Glomerular endothelial cell (primary cell): ENCODE results near the gene IL17D. TPM values are rescaled to one million over a fixed set of nuclear protein-coding genes. Genes with fewer than 3 reads are reported as not detected.
"Not testable (repeated sequence)": the region's sequence is repeated elsewhere in the genome, so short reads cannot be mapped to it uniquely, and the experiment has no call there.

Experiments used
- DNase-seq: peaks from one replicate; pipeline ENCODE4 v3.0.0-alpha.2; 2011; ENCODE audit warnings: low read depth, low spot score; ENCODE audit errors: extremely low read depth
- total RNA-seq: library from RNA; depleted of rRNA; stranded (reverse); fragments of >200 nt; gene quantifications from 2 replicates; pipeline ENCODE4 v1.2.3, GENCODE V29; 2015

The IL17D gene, protein sequence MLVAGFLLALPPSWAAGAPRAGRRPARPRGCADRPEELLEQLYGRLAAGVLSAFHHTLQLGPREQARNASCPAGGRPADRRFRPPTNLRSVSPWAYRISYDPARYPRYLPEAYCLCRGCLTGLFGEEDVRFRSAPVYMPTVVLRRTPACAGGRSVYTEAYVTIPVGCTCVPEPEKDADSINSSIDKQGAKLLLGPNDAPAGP
- 10.6 and 13.6 TPM in 2 replicates for total RNA-seq

DNA sequence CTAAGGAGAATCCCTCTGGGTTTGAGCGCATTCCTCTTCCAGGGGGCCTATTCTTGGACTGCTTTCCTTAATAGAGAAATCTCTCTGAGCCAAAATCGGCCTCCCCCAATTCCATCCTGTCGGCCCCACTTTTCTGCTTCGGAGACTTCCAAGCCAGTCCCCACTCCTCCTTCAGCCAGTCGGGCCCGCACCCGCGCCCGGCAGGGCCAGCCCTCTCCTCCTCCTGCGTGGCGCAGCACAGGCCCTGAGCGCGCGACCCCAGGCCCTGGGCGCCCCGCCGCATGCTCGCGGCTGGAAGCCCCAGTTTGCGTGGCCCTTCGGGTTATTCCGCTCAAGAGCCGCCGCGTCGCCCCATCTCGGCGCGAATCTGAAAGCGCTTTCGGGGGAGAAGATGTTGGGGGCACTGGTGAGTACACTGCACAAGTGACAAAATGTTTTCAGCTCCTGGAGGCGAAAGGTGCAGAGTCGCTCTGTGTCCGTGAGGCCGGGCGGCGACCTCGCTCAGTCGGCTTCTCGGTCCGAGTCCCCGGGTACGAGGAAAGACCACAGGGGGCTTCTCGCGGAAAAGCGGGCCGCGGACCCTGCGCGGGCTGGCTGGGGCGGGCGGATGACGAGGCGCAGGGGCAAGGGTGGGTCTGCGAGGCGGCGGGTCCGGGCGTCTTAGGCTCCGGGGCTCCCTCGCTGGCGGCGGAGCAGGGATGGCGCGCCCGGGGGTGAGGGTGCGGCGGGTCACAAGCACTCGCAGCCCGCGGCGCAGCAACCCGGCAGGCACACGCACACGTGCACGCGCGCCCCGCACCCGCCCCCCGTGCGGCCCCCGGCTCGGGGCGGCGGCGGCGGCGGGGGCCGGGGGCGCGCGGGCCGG, at the start of gene IL17D:
Gene IL17D (plus strand): TSS at position 785 of the 865 bp plus-strand sequence. CDS start 303 bp downstream, outside the sequence.
- DNase-seq: no peak

DNA sequence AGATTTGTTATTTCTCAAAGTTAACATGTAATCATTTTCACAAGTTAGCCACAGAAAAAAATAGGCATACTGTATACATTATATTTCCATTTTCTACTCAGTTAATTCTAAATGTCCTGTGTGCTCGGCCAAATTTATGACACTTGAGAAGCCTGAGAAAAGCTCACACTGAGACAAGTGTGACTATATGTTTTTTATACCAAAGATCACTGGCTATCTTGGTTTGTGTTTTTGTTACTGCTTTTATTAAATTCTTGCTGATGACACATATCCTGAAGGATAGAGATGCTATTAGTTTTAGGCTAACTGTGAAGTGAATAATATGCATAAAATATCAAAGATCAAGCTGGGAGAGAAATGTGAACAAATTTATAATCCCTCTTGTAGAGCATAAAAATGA, 49.3 kb upstream of the IL17D start:
- peak; percentile 25 for DNase-seq

DNA sequence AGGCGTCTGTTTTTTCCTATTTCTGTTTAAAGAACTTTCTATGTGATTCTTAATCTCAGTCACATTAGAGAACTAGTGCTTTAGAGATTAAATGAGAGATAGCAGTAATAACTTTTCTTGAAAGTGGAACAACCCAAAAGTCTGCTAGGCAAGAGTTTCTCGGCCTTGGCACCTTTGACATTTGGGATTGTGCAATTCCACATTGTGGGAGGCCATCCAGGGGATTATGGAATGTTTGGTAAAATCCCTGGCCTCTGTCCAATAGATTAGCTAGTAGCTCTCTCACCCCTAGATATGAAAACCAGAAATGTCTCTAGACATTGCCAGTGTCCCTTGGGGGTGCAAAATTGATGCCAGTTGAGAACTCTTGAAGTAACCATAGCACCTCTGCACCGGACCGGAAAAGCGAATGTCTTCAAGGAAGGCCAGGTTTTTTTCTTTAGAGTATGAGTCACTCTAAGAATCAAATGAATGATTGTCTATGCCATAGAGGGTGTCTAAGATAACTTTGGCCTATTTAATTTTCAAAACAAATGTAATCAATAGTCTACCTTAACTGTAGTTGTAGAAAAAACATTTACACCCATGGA, 45.0 kb upstream of the IL17D start:
- DNase-seq: no peak

DNA sequence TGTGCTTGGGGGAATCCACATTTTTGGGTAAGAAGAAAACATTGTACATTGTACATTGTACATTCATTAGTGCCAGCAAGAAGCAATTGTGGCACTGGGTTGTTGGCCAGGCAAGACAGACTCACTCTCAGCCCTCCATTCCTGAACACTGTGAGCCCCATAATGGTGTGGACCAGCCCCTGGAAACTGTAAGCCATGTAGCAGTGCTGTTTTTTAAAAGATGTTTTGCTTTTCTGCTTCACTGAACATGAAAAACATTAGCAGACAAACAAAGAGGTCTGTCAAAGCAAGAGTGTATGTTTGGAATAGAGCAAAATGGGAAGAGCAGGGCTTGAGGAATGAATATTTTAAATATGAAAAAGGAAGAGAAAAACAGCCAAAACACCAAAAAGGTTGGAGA, 39.1 kb upstream of the IL17D start:
- DNase-seq: no peak

DNA sequence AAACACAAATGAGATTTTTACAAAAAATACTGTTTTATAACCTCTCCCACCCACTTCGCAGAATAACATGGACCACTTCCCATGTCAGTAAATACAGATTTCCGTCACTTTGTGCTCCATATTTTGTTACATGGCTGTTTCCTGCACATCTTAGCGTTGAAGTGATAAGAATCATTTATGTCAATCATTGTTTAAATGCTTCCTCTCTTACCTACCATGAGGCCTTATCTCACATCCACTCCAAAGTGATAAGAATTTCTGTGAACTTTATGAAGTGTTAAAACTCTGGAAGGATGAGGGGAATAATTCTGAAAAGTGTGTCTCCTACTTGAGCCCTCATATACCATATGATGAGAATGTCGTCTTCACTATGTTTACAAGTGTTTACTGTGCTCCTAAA, 36.6 kb upstream of the IL17D start:
- DNase-seq: no peak

DNA sequence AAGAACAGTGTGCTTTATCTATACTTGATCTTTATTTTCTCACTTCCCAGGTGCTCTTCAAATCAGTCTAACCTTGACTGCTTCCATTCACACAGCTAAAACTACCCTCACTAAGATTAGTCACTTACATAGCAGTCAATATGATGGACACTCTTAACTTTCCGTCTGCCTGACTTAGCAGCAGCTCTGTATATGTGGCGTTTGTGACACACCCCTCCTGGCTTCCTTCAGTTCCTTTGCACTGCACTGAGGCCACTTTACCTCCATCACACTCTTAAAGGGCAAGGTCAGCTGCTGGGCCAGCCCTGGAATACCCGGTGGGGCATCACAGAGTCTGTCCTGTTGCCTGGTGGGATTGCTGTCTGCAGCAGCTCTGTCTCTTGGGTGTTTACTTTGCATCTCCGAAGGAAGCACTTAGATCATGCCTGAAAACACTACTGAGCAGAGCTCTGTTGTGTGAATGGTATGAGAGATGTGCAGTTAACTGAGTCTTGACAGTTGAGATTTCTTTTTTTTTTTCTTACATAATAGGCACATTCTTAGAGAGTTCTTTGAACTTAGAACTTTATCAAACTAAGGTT, 35.6 kb upstream of the IL17D start:
- DNase-seq: no peak

DNA sequence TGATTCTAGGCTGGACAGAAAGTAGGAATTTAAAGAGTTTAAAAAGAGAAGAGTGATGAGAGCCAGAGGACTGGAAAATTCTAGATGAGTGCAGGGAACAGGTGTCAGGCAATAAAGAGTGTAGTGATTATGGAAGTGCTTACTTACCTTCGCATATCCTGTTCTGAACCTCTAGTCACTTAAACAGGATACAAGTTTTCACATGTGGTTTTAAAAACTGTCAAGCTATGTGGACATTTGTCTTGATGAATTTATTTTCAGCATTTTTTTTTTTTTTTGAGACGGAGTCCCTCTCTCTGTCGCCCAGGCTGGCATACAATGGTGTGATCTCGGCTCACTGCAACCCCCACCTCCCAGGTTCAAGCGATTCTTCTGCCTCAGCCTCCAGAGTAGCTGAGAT, 34.3 kb upstream of the IL17D start:
- no peak for DNase-seq

DNA sequence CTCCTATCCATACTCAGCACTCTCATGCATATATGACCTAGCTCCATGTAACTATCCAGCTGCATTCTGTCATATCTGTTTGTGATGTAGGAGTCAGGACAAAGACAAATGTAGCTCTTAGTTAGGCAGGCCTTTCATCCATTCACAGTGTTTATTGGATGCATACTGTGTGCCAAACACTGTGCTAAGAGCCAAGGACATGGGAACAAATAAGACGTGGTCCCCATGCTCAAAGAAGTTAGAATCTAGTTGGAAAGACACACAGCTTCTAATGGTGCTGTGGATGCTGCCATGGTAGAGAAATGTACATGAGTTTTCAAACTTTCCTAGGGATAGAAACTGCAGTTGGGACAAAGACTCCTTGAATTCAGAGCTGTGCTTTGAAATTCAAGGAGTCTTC, 31.7 kb upstream of the IL17D start:
- DNase-seq: no peak

DNA sequence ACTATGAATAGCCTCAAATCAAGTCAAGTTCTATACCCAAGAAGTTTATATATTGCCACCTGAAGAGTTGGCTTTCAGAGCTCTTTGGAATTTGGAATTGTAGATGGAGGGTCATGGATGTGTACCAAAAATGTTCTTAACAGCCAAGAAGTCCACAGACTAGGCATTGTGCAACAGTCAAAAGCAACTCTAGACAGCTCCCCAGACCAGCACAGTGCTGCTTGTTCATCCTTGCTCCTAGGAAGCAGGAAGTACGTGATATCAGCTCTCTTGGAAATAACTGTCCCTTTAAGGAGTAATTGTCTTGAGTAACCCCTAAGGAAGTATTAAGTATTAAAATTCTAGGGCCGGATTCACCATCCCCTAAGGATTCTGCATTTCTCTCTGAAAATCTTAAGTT, 30.7 kb upstream of the IL17D start:
- DNase-seq: no peak

DNA sequence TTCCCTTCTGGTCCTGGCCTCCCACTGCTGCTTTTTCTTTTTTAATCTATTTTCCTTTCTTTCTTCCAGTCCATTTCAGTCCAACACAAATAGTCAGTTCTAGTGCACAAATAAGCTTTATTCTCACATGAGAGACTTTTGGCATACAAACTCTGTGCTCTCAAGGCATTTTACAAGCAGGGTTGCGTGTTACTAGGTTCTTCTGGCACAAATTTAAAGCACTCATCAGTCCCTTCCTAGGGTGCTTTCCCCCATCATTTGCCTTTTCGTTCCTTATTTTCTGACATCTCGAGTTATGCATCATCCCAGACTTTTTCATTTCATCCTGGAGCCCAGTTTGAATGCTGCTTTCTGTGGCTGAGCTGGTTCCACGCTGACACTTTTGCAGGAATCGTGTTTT, 29.8 kb upstream of the IL17D start:
- no peak for DNase-seq

DNA sequence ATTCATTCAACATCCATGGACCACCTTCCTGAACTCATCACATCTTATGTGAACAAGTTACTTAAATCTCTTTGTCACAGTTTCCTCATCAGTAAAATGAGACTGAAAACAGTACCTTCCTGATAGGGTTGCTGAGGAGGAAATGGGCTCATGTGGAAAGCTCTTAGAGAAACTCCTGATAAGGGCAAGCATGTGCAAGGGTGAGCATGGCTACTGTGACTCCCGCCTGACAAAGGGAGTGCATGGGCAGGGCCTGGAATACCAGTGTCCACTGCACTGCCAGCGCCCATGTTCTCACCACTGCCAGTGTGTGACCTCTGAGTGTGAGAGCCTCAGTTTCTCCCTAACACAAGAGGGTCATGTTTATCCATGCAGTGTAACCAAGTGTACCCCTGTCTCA, 27.3 kb upstream of the IL17D start:
- DNase-seq: no peak

DNA sequence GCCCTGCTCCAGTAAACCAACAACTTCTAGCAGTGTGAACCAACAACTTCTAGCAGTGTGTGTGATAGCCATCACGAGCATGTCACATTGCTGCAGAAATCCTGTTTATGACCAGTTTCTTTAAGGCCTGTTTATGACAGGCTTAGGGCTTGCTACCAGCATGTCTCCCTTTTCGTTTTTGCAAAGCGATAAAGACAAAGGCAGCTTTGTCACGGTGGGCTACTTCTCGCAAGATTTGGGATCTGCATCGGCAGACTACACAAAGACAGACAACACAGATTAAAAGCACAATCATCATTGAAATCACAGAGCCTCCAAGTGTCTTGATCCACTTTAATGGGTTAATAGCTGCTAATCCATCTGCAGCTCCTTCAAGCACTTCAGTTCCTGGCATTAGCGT, 24.9 kb upstream of the IL17D start:
- DNase-seq: not testable (repeated sequence)

DNA sequence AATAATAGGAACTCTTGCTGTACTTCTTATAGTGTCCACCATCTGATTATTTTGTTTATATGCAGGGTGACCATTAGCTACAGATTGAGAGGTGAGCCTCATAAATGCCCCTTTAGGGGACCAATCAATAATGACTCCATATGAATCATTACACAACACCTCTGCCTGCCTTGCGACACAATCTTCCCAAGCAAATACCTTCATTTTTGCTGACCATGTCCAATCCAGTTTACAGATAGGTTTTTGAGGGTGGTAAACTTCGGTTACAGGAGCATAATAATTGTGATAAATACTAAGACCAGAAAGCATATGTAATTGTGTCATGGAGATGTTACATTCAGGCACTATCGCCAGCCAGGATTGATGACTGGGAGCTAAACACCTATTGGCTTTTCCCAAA, 23.6 kb upstream of the IL17D start:
- no peak for DNase-seq

DNA sequence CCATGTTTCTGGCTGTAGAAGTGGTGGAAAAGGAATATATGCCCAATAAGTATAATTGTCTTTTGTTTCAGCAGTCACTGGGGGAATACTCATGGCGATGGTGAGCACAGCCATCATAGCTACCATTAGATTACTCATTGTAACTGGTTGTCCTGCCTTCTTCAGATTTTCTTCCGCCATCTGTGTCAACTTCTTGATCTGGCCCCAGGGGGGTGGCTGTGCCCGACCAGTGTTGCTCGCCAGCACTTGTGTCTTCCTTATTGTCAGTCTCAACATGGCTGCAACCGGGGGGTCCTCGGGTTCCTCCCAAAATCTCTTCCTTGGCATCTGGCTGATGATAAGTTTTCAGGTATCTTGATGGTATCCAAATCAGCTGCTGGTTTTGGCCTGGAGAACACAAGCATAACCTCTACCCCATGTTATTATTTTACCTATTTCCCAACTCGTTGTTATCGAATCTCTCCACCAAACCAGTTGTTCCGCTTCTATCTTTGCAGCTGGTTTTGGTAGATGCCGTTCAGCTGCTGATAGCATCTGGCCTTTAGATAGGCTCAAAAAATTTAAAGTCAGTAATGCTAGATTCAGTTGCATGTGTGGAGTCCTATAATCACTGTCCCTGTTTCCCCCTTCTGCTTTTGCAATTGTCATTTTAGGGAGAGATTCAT, 23.0 kb upstream of the IL17D start:
- no peak for DNase-seq

DNA sequence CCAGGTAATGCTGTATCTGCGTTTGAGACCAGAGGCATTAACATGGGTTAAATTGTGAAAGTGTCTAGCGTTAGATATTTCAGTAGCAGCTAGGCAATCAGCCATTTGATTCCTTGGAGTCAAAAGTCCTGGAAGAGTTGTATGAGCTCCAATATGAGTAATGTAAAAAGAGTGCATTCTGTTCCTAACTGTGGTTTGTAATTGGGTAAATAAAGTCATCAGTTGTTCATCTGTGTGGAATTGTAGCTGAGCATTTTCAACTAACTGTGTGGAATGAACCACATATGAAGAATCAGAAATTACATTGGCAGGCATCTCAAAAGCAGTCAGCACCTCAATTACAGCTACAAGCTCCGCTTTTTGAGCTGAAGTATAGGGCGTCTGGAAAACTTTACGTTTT, 22.0 kb upstream of the IL17D start:
- not testable (repeated sequence) for DNase-seq

DNA sequence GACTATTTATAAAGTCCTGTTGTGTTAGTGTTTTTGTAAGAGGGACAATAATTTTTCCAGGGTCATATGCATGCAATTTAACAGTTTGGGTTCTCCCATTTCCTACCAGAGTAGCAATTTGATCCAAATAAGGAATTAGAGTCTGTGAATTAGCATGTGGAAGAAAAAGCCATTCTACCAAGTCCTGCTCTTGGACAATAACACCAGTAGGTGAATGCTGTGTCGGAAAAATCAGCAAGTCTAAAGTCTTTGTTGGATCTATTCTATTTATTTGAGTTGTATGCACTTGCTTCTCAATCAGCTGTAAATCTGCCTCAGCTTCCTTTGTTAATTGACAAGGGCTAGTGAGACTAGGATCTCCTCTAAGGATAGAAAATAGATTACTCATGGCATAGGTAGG, 21.4 kb upstream of the IL17D start:
- no peak for DNase-seq

DNA sequence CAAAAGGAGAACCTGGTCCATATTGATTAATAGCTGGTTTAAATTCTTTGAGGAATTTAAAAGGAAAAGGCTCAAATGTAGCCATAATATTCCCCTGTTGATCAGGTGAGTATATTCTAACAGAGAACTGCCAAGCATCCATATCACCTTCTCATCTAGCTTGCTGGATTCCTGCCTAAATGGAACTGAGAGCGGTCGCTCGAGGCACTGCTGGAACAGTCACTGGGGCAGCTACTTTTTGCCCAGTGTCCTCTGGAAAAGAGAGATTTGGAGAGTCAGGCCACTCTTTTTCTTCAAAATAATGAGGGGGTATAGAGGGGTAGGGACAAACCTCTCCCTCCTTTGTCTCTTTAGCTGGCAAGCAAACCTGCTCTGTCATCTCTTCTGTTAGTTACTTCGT, 19.5 kb upstream of the IL17D start:
- DNase-seq: no peak

DNA sequence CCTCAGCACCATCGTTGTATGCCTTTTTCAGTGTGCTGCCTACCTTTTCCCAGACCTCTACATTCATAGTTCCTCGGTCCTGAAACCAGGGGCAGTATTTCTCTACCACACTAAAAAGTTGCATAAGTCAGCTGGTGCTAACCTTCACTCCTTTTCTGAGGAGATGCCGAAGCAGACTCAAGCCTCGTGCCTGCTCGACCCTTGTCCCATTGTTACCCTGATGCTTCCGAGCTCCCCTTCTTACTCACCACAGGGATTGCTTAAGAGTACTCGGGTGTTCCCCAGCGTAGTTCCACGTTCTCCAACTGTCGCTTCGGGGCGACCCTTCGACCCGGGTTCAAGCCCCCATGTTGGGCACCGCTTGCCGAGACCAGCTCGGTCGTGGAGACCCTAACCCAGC, 19.0 kb upstream of the IL17D start:
- no peak for DNase-seq

DNA sequence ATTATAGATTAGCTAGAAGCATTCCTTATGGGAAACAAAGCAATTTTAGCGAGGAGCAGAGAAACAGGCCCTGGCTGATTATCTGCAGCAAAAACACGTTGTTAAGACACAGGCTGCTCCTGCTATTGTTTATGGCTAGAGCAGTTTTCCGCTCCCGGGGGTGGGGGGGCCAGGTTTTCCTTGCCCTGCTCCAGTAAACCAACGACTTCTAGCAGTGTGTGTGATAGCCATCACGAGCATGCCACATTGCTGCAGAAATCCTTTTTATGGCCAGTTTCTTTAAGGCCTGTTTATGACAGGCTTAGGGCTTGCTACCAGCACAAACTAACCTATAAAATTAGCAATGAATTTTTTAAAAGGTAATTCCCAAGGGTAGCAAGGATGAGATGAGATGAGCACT, 18.4 kb upstream of the IL17D start:
- DNase-seq: no peak

DNA sequence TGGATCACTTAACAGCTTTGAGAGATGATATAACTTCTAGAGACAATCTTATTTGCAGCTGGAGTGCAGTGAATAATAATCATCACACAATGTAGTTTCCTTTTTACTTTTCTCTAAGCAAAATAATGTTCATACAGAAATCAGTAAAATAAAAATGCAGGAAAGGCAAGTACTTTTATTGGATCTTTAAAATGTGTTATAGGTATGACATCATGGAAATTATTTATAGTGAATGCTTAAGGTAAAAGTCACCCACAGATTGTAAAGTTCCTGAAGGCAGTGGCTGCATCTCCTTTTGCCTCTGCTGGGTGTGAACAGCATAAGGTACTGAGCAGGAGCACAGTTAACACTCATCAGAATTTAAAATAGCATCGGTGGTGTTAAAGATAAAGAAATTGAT, 17.3 kb upstream of the IL17D start:
- no peak for DNase-seq
